SH-SY5Y (cell line): ENCODE measurements around the gene KIAA1217.

Experiments used
- GATA2 ChIP-seq: IDR thresholded peaks from 2 replicates; pipeline ENCODE4 v1.6.1; 2011; ENCODE audit warnings: mild to moderate bottlenecking, low read depth, low read length
- GATA3 ChIP-seq: IDR thresholded peaks from 2 replicates; pipeline ENCODE4 v1.6.1; 2011; ENCODE audit warnings: low read depth, mild to moderate bottlenecking, low read length, moderate library complexity

GRCh38 chr10:24180891-24181290 is 28.0 kb upstream of the KIAA1217 start:
- TF ChIP-seq GATA2 (no peak), GATA3 (no peak)
